NOMO-1 (cell line): ENCODE results near the gene HDAC4.

ENCODE experiments used
- DNase-seq, 2 experiments: peaks; one replicate each; lab custom pipeline; 2025; ENCODE audit not compliant: unreplicated experiment in 2 of 2; lab: John Stamatoyannopoulos, UW

HDAC4 gene

GRCh38 chr2:239271882-239272281, 128.9 kb downstream of the HDAC4 start:
- DNase-seq = no peak

- no peak for DNase-seq
These were observed 129.3 kb downstream of the HDAC4 start for GRCh38 chr2:239271471-239271870.

GRCh38 chr2:239269916-239270315, 130.9 kb downstream of the HDAC4 start:
- no peak for DNase-seq

GRCh38 chr2:239269173-239269885, 131.5 kb downstream of the HDAC4 start:
- no peak for DNase-seq

- no peak for DNase-seq
These were observed 132.3 kb downstream of the HDAC4 start for GRCh38 chr2:239268549-239268948.

- DNase-seq = no peak
These were observed 132.7 kb downstream of the HDAC4 start for GRCh38 chr2:239268082-239268481.

GRCh38 chr2:239267288-239267951, 133.4 kb downstream of the HDAC4 start:
- peak; percentile 89 to 97 for DNase-seq

- DNase-seq = no peak
These were observed 134.0 kb downstream of the HDAC4 start for GRCh38 chr2:239266779-239267287.

- DNase-seq = no peak
These were observed 134.4 kb downstream of the HDAC4 start for GRCh38 chr2:239266434-239266766.

- DNase-seq = no peak
These were observed 135.0 kb downstream of the HDAC4 start for GRCh38 chr2:239265681-239266433.

- DNase-seq = peak; percentile 66 to 81
These were observed 135.8 kb downstream of the HDAC4 start for GRCh38 chr2:239264838-239265651.

GRCh38 chr2:239264492-239264837, 136.4 kb downstream of the HDAC4 start:
- DNase-seq = no peak

GRCh38 chr2:239263669-239264491, 136.9 kb downstream of the HDAC4 start:
- DNase-seq = no peak

GRCh38 chr2:239263231-239263630, 137.6 kb downstream of the HDAC4 start:
- DNase-seq = no peak

GRCh38 chr2:239262484-239263230, 138.2 kb downstream of the HDAC4 start:
- no peak for DNase-seq

- DNase-seq = no peak
These were observed 138.9 kb downstream of the HDAC4 start for GRCh38 chr2:239261796-239262483.

GRCh38 chr2:239261356-239261755, 139.5 kb downstream of the HDAC4 start:
- DNase-seq = no peak

- DNase-seq = no peak
These were observed 140.1 kb downstream of the HDAC4 start for GRCh38 chr2:239260546-239261327.
